Measurements from ENCODE around the gene PFAS.

PFAS gene

GRCh38 chr17:8273884-8274444 is 24.9 kb downstream of the PFAS start:
- no peak for TF ChIP-seq CTCF (IDR thresholded peaks at IDR 0.05; ENCODE audit: low read length)
- TF ChIP-seq EZH2 (IDR thresholded peaks at IDR 0.05; ENCODE audit: borderline replicate concordance, low read length): no peak
- Histone ChIP-seq H3K9me2 (ENCODE audit: low read depth, low read length) (no peaks in the 10 kb centered on the region), H3K27me3 (ENCODE audit: insufficient read depth, low read length) (no peaks in the 10 kb centered on the region; the same call in 1 of the 2 replicates), H3K9ac (ENCODE audit: low read length) (no peak overlapping the region), H3K27ac (ENCODE audit: low read depth, low read length, poor library complexity, severe bottlenecking) (no peak overlapping the region), H3K36me3 (ENCODE audit: insufficient read depth, low read length) (peaks cover 25% of the 10 kb centered on the region), H3K79me2 (ENCODE audit: insufficient read depth, low read length) (no peaks in the 10 kb centered on the region), H3K4me3 (ENCODE audit: low read depth, low read length, poor library complexity, severe bottlenecking) (no peak overlapping the region), H3K4me2 (ENCODE audit: low read length) (no peak overlapping the region), H3K9me3 (ENCODE audit: low read length) (no peaks in the 10 kb centered on the region), H3F3A (ENCODE audit: insufficient read depth, low read length) (no peaks in the 10 kb centered on the region), H3K4me1 (ENCODE audit: insufficient read depth, low read length, severe bottlenecking) (no peaks in the 10 kb centered on the region), H2AFZ (ENCODE audit: low read length) (no peak overlapping the region), H4K20me1 (ENCODE audit: insufficient read depth, low read length) (no peaks in the 10 kb centered on the region)

- no peak overlapping the region for H3K27ac ChIP-seq (ENCODE audit: low read depth, low read length, poor library complexity, severe bottlenecking)
- H3K79me2 ChIP-seq (ENCODE audit: insufficient read depth, low read length): no peaks in the 10 kb centered on the region
- TF ChIP-seq CTCF (IDR thresholded peaks at IDR 0.05; ENCODE audit: low read length) (no peak), EZH2 (IDR thresholded peaks at IDR 0.05; ENCODE audit: borderline replicate concordance, low read length) (no peak)
- no peaks in the 10 kb centered on the region for H3K9me2 ChIP-seq (ENCODE audit: low read depth, low read length)
- H3K27me3 ChIP-seq (ENCODE audit: insufficient read depth, low read length): no peaks in the 10 kb centered on the region; the same call in 1 of the 2 replicates
- H3K9me3 ChIP-seq (ENCODE audit: low read length): no peaks in the 10 kb centered on the region
- H3K9ac ChIP-seq (ENCODE audit: low read length): no peak overlapping the region
- H3K4me3 ChIP-seq (ENCODE audit: low read depth, low read length, poor library complexity, severe bottlenecking): no peak overlapping the region
- no peak overlapping the region for H3K4me2 ChIP-seq (ENCODE audit: low read length)
- H3K36me3 ChIP-seq (ENCODE audit: insufficient read depth, low read length): peaks cover 17% of the 10 kb centered on the region
- H2AFZ ChIP-seq (ENCODE audit: low read length): no peak overlapping the region
- H4K20me1 ChIP-seq (ENCODE audit: insufficient read depth, low read length): no peaks in the 10 kb centered on the region
- H3F3A ChIP-seq (ENCODE audit: insufficient read depth, low read length): no peaks in the 10 kb centered on the region
- H3K4me1 ChIP-seq (ENCODE audit: insufficient read depth, low read length, severe bottlenecking): no peaks in the 10 kb centered on the region
These were observed 25.7 kb downstream of the PFAS start for GRCh38 chr17:8274816-8275215.

GRCh38 chr17:8275421-8276290 is 26.6 kb downstream of the PFAS start:
- Histone ChIP-seq H3K4me1 (ENCODE audit: insufficient read depth, low read length, severe bottlenecking) (no peaks in the 10 kb centered on the region), H3F3A (ENCODE audit: insufficient read depth, low read length) (no peaks in the 10 kb centered on the region), H3K4me2 (ENCODE audit: low read length) (no peak overlapping the region), H3K9ac (ENCODE audit: low read length) (no peak overlapping the region), H3K27ac (ENCODE audit: low read depth, low read length, poor library complexity, severe bottlenecking) (no peak overlapping the region), H4K20me1 (ENCODE audit: insufficient read depth, low read length) (no peaks in the 10 kb centered on the region), H3K9me3 (ENCODE audit: low read length) (no peaks in the 10 kb centered on the region), H3K9me2 (ENCODE audit: low read depth, low read length) (no peaks in the 10 kb centered on the region), H3K27me3 (ENCODE audit: insufficient read depth, low read length) (no peaks in the 10 kb centered on the region; the same call in 1 of the 2 replicates), H3K79me2 (ENCODE audit: insufficient read depth, low read length) (no peaks in the 10 kb centered on the region), H2AFZ (ENCODE audit: low read length) (no peak overlapping the region), H3K36me3 (ENCODE audit: insufficient read depth, low read length) (peaks cover 9% of the 10 kb centered on the region), H3K4me3 (ENCODE audit: low read depth, low read length, poor library complexity, severe bottlenecking) (no peak overlapping the region)
- TF ChIP-seq EZH2 (IDR thresholded peaks at IDR 0.05; ENCODE audit: borderline replicate concordance, low read length) (no peak), CTCF (IDR thresholded peaks at IDR 0.05; ENCODE audit: low read length) (no peak)
